ENCODE measurements around the gene PTX4.
"Not testable (repeated sequence)": the region's sequence is repeated elsewhere in the genome, so short reads cannot be mapped to it uniquely, and the experiment has no call there.

PTX4 gene

DNA sequence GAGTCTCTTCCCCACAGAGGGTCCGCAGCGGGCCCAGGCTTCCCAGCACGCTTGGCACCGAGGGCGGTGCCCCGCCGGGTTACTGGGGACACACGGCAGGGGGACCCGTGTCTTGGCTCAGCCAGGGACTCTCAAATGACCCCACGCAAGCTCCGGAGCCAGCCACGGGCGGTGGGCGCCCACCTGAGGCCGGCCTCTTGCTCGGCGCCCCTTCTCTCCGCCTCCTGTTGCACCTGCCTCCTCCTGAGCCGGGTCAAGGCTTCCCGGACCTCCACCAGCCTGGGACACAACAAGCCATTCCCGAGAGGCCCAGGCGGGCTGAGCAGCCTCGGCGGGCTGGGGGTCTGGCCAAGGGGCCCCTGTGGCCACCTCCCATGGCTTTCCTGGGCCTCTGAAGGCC is 46.0 kb downstream of the PTX4 start:
- no peak for DNase-seq

DNA sequence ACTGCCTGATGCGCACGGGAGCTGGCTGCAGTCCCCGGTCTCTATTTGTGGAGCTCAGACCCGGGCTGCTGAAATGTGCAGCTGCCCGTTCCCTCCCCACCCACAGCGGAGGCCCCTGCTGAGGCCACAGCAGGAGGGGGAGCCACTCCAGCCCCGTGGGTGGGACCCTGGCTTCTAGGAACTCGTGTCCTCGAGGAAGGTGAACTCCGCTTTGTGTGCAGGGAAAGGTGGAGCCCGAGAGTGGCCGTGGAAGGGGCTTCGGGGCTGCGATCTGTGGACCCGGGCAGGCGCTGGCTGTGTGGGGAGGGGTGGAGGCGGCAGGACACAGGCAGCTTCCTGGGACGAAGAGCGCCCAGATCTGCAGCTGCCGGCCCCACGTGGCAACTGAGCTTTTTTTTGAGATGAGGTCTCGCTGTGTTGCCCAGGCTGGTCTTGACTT is 47.3 kb downstream of the PTX4 start:
- no peak for DNase-seq

DNA sequence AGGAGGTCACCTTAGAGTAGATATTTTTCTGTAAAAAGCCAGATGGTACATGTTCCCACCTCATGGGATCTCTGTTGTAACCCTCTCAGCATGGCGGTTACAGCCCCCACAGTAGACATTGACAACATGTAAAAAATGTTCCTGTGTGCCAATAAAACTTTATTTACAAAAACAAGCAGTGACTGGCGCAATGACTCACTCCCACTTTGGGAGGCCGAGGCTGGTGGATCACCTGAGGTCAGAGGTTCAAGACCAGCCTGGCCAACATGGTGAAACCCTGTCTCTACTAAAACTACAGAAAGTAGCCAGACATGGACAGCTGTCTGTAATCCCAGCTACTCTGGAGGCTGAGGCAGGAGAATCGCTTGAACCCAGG is 49.1 kb downstream of the PTX4 start:
- DNase-seq: not testable (repeated sequence)

DNA sequence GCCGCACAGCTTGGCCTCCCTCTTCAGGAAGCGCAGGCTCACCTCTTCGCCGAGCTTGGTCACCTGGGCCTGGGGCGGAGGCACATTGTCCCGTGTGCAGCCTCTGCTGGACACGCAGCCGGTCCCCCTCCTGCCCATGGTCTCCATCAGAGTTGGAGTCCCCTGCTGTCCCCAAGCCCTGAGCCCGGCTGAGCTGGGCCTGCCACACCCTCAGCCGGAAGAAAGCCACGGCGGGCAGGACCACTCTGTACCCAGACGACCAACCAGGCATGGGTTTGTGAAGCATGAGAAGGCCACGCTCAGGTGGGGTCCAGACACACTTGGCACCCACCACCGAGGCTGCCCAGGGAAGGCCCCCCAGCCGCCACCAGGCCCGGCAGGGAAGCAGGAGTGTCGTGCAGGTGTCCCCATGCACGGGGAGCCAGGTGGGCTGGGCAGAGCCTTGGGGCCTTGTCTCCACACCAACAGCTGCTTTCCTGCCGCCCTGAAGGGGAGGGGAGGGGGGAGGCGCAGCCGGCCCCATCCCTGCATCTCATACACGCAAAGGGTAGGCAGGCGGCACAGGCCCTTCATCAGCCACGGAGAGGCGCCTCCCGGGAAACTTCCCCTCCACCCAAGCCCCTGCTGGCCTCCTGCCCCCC is 49.6 kb downstream of the PTX4 start:
- no peak for DNase-seq

DNA sequence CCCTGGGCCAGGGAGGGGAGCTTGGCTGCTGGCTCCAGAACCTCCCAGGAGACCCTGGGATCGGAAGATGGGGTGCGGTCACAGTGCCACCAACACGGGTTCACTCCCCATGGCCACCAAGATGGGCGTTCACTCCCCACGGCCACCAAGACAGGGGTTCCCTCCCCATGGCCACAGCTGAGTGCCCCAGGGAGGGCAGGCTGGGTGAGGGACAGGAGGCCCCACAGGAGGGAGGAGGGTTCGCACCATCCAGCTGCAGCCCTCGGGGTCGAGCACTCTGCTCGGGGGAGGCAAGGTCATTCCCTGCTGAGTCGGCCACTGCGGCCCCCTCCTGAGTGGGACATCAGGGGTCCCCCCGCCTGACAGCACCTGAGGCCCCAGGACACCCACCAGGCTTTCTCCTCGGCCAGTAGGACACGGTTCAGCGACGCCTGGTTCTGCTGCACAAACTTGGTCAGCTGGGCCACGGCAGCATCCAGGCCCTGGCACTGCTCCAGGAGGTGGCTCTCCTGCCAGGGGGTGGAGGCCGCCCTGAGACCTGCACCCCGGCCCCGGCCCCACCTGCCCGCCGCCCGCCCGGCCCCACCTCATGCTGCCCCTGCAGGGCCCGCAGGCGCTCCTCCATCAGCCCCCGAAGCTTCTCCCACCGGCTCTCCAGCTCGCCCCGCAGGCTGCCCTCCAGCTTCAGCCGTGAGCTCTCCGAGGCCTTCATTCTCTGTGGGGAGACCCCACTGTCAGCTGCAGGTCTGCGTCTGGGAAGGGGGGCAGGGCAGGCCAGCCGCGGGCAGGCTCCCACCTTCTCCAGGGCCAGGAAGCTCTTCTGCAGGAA is 50.3 kb downstream of the PTX4 start:
- DNase-seq: no peak

DNA sequence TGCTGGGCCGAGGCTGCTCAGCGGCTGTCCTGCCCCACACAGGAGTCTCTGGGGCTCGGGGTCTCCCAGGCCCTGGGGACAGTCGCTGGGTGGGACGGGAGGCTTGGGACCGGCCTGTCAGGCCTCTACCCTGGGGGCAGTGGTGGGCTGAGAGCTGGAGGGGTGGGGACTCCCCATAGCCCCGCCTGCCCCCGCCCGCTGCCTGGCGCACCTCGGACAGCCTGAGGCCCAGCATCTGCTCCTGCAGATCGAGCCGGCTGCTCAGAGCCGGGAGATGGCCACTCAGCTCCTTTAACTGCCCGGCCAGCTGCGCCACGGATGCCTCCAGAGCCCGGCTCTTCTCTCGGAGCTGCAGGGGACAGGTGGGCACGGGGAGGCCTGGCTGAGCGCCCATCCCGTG is 51.1 kb downstream of the PTX4 start:
- no peak for DNase-seq

DNA sequence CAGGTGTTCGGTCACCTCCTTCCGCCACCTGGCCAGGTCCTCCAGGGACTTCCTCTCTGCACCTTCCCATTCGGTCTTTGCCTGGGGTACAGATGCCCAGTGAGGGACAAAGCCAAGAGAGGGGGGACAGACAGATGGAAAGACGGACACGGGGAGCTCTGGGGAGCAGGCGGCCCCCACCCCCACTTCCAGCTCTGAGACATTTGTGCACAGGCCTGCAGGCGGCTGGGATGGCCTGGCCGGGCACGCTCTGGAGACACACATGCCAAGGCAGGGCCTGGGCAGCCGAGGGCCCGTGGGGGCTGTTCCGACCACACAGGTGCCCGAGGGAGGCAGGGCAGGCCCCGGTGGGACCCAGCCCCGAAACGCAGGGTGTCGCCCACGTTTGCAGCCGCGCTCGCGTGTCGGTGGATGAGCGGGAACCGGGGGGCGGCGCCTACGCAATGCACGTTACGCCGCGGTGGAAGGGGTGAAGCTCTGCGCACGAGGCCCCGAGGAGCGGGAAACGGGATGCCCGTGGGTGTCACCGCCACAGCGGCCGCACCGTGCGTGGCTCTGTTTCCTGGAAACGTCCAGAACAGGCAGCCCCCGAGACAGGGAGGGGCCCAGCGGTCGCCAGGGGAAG is 51.9 kb downstream of the PTX4 start:
- DNase-seq: no peak

DNA sequence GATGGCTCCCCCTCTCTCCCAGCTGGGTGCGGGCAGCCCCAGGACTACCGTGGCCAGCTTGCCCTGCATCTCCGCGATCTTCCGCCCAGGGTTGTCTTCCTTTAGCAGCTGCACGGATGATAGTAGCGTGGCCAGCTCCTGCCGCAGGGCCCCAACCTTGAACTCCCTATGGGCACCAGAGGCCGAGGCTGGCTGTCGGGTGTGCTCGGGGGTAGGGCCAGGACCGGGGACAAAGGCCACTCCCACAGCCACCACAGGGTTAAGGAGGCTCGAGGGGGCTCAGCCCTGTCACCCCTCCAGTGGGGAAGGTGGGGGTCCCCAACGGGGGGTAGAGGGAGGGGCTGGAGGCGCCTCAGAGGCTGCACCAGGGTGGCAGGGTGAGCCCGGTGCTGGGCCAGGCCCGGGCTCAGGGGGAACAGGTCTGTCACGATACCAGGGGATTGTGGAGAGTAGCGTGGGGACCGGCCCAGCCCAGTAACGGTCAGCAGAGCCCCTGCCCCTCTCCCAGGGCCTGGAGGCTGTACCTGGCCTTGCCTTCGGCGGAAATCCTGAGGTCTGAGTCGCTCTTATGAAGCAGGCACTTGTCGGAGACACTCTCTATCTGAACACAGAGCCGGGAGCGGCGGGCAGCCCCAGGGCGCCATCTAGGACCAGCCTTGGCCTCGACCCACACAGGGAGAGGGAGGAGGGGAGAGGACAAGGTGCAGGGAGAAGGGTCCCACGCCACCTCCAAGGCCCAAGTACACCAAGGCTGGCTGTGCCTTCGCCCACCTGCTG is 52.6 kb downstream of the PTX4 start:
- DNase-seq: no peak
